Left colon (tissue), 2 donors: ENCODE results near the gene PPY. TPM values are rescaled to one million over a fixed set of nuclear protein-coding genes. Genes with fewer than 3 reads are reported as not detected.
"Not testable (repeated sequence)": the region's sequence is repeated elsewhere in the genome, so short reads cannot be mapped to it uniquely, and the experiment has no call there.

Source experiments
- ATAC-seq: fragments of 200-7000 bp; cut with Tn5 transposase; one replicate; pipeline ENCODE4 v1.9.1; 2020; ENCODE audit warnings: mild to moderate bottlenecking, moderate library complexity
- DNase-seq, 2 donors: peaks; one replicate each; pipeline ENCODE4 v3.0.0-alpha.2; 2020
- intact Hi-C, 2 donors: fragments of 100-400 bp; cut with DNase I in 1 of 2; cut with micrococcal nuclease in 1 of 2; formaldehyde crosslinking; loops; one replicate each; pipeline versions ENCODE4 v1.11.2 to v1.14.0; 2022; cut with DNase I, micrococcal nuclease
- total RNA-seq, 2 donors: library from RNA; stranded (reverse); fragmentation: NEBNext Ultra II Directional; extraction: Animal tissue kit (Norgen Biotek cat#: 25700); gene quantifications; one replicate each; pipeline ENCODE4 v1.2.1, GENCODE V29; 2021
- donor health status: DM: no; HTN: no; CAD: no.
- donor health status: DM: yes; HTN: yes; CAD: no.

PPY gene
- total RNA-seq, 2 donors from 2014 or later: 2.0 TPM; not detected in 1

DNA sequence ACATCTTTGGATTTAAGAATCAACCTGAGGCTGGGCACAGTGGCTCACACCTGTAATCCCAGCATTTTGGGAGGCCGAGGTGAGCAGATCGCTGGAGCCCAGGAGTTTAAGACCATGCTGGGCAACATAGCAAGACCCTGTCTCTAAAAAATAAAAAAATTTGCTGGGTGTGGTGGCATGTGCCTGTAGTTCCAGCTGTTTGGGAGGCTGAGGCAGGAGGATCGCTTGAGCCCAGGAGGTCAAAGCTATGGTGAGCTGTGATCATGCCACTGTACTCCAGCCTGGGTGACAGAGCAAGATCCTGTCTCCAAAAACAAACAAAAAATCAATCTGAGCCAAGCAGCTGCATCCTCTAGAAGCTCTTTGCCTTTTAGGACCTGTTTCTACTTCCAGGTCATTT lies 2.8 kb downstream of the PPY start:
- ATAC-seq, intact Hi-C loops, DNase-seq: not testable (repeated sequence)

DNA sequence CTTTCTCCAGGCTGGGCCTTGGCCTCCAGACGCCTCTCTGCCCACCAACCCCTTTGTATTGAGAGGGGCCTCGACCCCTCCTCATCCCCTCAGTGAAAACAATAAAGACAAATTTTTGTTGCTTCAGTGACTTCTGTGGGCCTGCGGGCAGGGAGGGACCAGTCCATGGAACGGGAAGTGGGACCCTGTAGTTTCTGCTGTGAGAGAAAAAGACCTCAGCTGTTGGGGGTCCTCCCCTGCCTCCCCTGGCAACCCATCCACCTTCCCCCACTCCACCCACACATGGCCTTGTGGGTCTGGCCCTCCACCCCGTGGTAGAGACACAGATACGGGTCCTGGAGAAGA lies 3.5 kb downstream of the PPY start:
- DNase-seq (no peak), ATAC-seq (no peak)
- intact Hi-C loops: no loop called here

DNA sequence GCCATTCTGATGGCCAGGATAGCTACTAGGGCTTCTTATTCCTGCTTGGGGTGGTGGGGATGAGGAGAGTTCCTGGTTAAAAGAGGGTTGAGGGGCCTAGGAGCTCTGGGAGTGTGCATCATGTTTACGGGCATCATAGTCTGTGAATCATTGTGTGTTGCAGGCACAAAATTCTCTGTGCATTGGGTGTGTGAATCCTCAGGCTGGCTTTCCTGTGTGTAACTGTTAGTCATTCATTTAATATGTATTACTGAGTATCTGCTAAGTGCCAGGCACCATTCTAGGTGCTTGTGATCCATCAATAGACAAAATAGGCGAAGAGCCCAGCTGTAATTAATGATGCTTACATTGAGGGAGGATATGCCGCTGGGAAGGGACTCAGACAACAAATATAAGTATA lies 5.8 kb downstream of the PPY start:
- ATAC-seq (no peak), DNase-seq (no peak)
- intact Hi-C loops: no loop called here

DNA sequence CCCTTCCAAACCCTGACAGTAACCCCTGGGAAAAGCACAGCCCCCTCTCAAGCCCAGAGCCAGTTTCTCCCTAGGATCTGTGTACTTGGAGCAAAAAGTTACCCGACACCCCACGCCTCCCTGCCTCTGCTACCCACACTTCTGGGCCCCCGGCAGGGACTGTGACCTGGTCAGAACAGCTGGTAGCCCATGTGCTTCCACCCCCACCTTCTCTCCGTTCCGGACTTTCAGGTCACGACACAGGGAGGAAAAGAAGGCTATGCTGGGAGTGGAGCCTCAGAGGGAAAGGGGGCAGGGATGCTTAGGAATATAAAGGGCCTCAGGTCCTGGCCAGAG lies 6.4 kb downstream of the PPY start:
- intact Hi-C loops: no loop called here
- DNase-seq: no peak
- no peak for ATAC-seq

DNA sequence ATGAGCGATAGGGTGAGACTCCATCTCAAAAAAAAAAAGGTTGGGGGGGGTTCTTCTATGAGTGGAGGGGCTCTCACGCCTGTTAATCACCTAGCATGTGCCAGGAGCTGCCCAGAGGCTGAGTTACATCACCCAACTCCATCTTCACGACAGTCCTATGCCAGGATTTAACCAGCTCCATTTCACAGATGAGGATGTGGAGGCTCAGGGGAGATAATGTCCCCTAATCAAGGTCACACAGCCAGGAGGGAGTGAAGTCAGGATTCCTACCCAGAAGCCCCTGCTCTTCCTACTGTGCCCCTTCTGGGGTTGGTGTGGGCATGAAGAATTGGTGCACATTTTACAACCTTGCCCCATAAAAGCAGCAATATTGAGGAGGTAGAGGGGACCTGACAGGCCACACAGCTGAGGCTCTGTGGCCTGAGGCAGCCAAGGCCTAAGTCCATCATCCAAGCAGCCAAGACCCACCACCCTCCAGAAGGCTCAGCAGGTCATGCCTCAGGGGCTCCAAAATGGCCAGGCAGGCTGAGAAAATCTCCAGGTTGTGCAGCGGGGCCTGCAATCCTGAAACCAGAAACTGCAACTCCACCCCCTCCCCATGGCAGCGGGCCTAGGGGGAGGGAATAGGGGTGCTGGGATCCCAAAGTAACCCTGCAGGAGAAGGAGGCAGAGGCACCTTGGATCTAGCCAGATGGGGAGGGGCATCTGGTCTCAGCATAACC lies 6.9 kb downstream of the PPY start:
- ATAC-seq (no peak), DNase-seq (no peak)
- intact Hi-C loops: no loop called here

DNA sequence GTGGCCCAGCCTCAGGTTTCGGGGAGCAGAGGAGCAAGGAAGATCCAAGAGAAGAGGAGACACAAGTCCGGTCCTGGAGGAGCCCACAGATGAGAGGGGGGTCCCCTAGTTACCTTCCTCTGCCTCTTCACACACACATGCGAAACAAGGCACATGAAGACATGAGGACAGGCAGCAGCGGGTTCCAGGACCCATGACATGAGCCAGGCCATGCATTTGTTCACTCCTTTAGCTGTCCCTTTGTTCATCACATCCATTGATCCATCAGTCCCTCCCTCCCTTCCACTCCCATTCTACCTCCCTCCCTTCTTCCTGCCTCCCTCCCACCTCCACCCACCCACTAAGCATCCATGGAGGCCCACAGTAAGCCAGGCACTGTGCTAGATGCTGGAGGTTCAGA lies 9.4 kb downstream of the PPY start:
- intact Hi-C loops: no loop called here
- no peak for ATAC-seq

DNA sequence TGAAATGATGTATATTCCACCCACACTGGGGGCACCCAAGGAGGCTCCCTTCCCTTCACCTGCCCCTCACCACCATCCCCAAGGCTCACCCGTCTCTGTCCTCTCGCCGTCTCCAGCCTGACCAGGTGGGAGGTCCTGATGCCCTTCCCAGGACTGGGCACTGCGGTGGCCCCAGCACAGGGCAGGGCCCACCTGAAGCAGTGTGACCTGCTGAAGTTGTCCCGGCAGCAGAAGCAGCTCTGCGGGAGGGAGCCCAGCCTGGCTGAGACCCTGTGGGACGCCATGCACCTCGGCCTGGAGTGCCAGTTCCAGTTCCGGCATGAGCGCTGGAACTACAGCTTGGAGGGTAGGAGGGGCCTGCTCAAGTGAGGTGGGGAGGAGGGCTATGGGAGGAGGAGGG lies 9.9 kb downstream of the PPY start:
- intact Hi-C loops: no loop called here
- DNase-seq (no peak), ATAC-seq (no peak)

More for the DNA sequence above, 9.4 kb downstream of the PPY start:
- no peak for DNase-seq

DNA sequence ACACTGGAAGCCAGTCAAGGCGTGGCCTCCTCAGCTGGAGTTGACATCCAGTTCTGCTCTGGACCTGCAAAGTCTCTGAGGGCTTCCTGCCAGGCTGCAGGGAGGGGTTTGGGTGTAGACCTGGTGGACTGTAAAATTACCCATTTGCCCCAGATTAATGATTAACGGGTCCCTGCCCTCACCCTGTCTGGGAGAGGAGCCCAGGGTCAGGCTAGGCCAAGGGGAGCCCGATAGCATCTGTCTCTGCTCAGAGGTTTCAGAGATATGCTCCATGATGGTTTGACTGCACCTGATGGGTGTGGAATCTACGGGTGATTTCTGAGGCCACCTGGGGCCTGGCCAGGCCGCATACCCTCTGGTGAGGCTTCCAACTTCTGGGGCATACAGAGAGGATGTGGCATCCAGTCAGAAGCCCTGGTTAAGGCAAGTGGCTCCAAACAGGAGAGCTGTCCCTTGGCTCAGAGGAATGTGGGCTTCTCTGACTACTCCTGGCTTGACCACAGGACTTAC lies 11.2 kb downstream of the PPY start:
- DNase-seq: peak; percentile 87 to 89
- intact Hi-C loops: no loop called here
- peak; percentile 82 for ATAC-seq

DNA sequence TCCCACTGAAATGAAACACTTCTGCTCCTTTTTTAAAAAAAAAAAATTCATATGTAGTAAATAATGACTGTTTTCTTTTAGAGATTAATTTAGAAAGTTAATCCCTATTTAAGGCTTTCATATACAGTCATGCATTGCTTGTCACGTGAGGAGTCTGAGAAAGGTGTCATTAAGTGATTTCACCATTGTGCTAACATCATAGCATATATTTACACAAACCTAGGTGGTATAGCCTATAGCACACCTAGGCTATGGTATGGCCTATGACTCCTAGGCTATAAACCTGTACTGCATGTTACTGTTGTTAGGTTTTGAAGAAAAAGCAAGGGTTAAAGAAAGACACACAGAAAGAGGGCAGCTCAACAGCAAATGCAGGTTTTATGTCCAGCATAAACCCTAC lies 13.7 kb downstream of the PPY start:
- intact Hi-C loops: no loop called here
- ATAC-seq (peak; percentile 69), DNase-seq (no peak)

DNA sequence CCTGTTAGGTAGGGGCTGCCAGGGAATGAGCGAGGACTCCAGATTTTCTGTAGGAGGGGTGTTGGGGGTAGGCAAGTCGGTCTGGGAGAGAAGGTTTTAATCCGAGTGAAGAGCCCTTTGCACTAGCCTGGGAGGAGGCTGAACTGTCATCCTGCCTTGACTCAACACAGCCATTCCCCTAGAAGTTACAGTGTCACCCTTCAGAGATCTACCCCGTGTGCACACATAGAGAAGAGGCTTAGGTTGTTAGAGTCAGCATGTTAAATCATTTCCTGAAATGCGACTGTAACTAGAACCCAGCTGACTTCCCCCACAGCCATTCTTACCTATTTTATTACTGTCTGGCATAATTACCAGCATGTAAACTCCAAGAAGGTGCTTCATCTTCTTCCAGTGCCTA lies 14.3 kb downstream of the PPY start:
- not testable (repeated sequence) for DNase-seq

DNA sequence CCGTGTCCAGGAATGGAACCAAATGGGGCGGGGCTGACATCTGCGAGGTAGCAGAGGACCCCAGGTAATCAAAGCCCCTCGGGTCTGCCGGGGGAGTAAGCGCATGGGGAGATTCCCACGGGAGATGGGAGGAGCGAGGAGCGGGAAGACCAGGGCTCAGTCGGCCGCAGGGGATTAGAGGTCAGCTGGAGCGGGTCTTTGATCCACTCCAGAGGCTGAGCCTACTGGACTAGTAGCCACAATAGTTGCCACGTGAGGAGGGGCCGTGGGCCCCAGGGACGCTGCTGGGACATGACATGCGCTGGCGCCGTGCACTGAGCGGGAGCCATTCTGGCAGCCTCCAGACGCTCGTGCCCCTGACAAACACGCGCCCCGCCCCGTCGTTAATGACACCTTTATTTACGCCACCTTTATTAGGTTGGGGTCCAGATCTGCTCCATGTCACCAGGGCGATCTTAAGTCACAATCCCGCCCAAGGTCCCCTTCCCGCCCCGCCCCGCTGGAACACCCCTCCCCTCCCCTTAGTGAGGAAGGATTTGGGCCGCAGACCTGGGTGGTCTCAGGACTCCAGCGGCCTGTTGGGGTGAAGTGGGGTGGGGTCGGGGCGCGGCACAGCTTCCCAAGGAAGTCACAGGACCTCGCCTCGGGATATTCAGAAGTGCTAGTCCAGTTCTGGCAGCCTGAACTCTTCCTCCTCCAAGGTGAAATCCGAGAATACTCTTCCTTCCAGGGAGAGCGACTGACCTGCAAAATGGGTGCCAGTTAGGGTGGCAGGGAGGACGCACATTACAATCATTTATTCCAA lies 15.0 kb downstream of the PPY start:
- intact Hi-C loops: no loop called here
- peak; percentile 24 for ATAC-seq
- peak; percentile 36 to 57 for DNase-seq

More for the DNA sequence above, 14.3 kb downstream of the PPY start:
- intact Hi-C loops: not testable (repeated sequence)
- ATAC-seq: peak; percentile 49

DNA sequence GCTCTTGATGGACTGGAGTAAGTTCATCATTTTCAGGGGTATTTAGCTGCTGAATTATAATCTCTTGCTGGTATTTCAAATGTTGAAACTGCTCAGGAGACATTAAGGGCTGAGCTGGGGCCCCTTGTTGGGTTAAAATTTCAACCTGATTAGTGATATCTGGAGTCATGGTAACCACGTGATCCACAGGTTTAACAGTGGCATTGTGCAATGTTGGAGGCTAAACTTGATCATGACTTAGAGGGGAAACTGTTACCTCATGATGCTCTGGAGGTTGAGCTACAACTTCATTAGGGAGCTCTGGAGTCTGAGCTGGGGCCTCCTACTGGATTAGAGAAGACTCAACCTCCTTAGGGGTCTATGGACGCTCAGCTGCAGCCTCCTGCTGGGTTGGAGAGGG lies 17.7 kb downstream of the PPY start:
- DNase-seq (no peak), ATAC-seq (no peak)
- intact Hi-C loops: no loop called here

DNA sequence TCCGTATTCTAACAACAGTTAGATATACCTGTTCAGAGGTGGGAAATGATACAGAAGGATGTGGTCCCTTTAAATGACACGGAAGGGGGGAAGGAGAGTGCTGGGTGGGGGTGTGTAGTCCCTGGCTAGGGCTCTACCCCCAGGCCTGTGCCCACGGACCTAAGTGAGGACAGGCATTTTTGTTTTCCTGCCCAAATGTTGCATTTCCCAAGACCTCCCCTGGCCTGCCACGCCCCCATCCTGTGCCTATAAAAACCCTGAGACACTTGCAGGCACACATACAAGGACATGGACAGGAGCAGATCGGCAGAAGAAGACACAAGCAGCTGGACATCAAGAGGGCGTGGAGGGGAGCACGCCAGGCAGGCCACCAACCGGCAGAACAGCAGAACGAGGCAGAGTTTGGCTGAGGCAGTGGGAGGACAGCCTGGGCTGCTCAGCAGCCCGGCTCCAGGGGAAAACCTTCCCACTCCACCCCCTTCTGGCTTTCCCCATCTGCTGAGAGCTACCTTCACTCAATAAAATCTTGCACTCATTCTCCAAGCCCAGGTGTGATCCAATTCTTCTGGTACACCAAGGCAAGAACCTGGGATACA lies 21.7 kb downstream of the PPY start:
- ATAC-seq (no peak), DNase-seq (no peak)
- intact Hi-C loops: no loop called here

DNA sequence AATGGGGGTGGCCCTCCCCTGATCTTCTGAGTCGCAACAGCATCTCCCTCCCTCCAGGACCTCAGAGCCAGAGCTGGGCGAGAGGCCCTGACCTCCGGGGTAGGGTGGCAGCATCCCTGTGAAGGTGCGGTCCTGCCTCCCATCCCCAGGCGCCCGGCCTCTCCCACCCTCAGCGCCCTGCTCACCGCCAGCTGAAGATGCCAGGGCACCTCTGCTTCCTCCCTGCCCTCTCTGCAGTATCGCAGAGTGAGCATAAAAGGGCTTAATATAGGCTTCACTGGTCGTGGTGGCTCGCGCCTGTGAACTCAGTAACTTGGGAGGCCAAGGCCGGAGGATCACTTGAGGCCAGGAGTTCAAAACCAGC lies 24.3 kb downstream of the PPY start:
- intact Hi-C loops: no loop called here
- no peak for DNase-seq
- peak; percentile 11 for ATAC-seq

DNA sequence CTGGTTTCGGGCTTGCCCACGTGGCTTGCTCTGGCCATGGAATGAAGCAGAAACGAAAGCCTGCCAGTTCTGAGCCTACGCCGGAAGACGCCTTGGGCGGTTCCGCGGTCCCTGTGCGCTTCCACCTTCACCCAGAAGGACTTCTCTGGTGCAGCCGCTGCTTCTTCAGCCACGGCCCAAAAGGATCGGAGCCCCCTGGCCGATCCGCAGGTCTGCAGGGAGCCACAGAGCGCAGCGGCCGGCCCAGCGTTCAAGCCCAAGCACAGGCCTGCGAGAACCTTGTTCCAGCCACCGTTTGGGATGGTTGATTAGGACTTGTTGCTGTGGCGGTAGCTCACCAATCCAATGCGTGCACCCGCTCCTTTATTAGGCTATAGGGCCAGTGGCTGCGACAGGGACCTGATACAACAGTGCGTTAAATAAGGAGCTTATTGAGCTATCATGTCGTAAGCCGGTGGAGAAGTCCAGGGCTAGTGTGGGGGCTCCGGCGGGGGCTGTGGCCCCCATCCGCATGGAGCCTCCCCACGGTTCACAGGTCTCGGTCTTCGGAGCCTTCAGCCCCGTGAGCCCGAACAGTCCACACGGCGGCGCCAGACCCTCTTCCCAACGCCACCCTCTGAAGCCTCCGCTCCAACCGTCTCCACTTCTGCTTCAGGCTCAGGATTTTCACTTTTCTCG lies 24.8 kb downstream of the PPY start:
- ATAC-seq (peak; percentile 92), DNase-seq (peak in 1 of 2 donors; percentile 76)
- intact Hi-C loops: no loop called here

DNA sequence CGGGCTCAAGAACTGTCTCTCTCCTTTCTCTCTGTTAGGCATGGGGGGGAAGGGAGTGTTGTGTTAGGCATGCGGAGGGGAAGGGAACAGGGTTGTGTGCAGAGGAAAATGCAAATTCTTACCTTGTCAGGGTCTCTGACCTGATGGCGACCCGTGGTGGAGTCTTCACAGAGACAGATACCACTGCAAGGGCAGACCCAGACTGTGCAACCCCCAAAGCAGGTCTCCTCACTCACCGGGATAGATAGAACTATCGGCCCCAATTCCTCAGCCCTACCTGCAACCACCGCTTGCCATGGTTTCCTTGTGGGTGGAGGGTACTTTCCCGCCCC lies 25.3 kb downstream of the PPY start:
- intact Hi-C loops: no loop called here
- DNase-seq (no peak), ATAC-seq (no peak)

DNA sequence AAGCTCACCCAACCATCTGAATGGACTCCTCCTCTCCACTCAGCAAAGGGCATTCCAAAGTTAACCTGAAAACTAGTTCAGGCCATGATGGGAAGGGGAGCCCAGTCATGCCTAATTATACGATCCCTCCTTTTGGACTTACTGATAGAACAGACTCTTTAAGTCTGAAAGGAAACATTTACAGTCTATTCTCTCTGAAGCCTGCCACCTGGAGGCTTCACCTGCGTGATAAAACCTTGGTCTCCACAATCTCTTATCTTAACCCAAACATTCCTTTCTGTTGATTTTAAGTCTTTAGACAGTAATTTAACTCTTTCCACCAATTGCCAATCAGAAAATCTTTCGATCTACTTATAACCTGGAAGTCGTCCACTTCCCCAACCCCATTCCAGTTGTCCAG lies 25.9 kb downstream of the PPY start:
- ATAC-seq (no peak), DNase-seq (no peak)
- intact Hi-C loops: no loop called here

DNA sequence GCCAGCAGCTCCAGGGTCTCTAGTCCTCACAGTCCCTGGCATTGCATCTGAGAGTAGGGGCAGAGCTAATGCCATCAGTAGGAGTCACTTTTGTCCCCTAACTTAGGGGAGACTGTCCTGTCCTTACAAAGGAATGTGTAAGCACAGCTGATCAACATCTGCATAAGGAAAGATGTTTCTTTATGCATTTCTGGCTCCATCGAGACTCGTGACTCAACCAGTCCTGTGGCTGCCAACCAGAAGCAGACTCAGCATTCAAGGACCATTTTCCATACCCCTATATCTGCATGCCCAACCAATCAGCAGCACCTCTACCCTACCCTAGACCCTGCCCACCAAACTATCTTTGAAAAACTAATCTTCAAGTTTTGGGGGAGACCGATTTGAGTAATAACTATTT lies 26.7 kb downstream of the PPY start:
- DNase-seq (no peak), ATAC-seq (no peak)

DNA sequence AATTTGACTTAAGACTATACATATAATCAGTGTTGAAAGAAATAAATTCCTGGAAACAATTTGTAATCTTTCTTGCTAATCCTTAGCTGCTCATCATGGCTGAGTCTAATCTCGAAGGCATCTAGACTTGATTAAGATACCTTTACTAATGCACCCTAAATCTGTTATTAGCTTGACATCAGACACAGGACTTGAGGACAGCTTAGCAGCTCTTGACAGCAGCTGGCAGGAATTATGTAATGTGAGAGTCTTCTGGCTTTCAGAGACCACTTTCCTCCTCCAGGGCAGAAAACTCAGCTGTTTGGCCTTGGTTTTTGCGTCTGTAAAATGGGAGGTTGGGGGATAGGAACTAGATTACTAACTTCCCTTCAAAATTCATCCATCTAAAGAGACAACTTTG lies 27.8 kb downstream of the PPY start:
- intact Hi-C loops: no loop called here
- DNase-seq: no peak
- no peak for ATAC-seq

More for the DNA sequence above, 26.7 kb downstream of the PPY start:
- intact Hi-C loops: no loop called here

DNA sequence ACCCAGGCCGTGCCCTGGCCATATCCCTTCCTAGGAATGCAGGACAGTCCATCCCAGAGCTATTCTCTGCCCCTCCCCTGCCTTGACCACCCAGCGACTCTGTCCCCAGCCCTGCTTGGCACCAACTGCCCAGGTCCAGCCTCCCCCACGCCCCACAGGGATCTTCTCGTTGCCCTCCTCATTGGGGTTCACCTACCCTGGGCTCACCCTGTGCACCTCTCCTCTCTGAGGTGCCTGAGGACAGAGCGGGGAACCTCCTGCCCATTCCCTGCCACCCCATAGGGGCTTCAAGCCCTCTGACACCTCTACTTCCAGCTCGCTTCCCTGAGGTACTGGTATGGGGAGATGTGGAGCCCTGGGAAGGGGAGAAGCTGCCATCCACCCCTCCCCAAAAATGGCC lies 28.7 kb downstream of the PPY start:
- no peak for DNase-seq
- intact Hi-C loops: no loop called here
- no peak for ATAC-seq
